Heart left ventricle (tissue), 13 donors: Measurements from ENCODE around the gene PTTG1IP.

Source experiments
- POLR2A ChIP-seq, 2 donors: fragments of 450-650 bp; IDR thresholded peaks; one replicate each; pipeline ENCODE4 v1.6.1; 2017; ENCODE audit warnings: antibody characterized with exemption in 2 of 2, mild to moderate bottlenecking in 2 of 2, moderate library complexity in 2 of 2
- TF ChIP-seq, protein P1 (sequence below), 12 donors: fragments of 200-600 bp; sonication (generic) in 4 of 12; IDR thresholded peaks; one replicate each; pipeline versions ENCODE4 v1.5.0 to v1.8.0; 2018 to 2022; ENCODE audit warnings: antibody characterized with exemption in 12 of 12, mild to moderate bottlenecking in 5 of 12
- donor health status: ischemic (EF 13 %, LVEDD 7.1; RV severe dilation, severe dysfunction).
- donor health status: DM: no; HTN: yes; CAD: no.
- donor health status: DM: no; HTN: no; CAD: no.
- donor health status: ischemic (EF 25% LVEDD 6.9; RV normal size, moderate dysfunction).
- donor health status: ischemic (EF 25% LVEDD 5.7; RV mildly dilated, moderate dysfunction).
- donor health status: ischemic (EF 35%, LVEDD 5.7; RV mildly dilated, moderate dysfunction).
- donor health status: nonischemic (EF 11% LVEDD 7.7; RV severe dilation, severe dysfunction).
- donor health status: DM: yes; HTN: yes; CAD: no.
- donor health status: PGD.
- donor health status: ischemic (EF 29% LVEDD 5.4; RV normal size, mild dysfunction).
- donor health status: nonischemic (EF 23%, LVEDD 6.1; RV moderate dilation, normal function).

- TF ChIP-seq, protein P1, sequence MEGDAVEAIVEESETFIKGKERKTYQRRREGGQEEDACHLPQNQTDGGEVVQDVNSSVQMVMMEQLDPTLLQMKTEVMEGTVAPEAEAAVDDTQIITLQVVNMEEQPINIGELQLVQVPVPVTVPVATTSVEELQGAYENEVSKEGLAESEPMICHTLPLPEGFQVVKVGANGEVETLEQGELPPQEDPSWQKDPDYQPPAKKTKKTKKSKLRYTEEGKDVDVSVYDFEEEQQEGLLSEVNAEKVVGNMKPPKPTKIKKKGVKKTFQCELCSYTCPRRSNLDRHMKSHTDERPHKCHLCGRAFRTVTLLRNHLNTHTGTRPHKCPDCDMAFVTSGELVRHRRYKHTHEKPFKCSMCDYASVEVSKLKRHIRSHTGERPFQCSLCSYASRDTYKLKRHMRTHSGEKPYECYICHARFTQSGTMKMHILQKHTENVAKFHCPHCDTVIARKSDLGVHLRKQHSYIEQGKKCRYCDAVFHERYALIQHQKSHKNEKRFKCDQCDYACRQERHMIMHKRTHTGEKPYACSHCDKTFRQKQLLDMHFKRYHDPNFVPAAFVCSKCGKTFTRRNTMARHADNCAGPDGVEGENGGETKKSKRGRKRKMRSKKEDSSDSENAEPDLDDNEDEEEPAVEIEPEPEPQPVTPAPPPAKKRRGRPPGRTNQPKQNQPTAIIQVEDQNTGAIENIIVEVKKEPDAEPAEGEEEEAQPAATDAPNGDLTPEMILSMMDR (IDR thresholded peaks at IDR 0.05), result no peak
- no peak for TF ChIP-seq POLR2A (IDR thresholded peaks at IDR 0.05)
Observed at GRCh38 chr21:44907966-44908895, 34.7 kb upstream of the PTTG1IP start.
